ENCODE results near the gene PSAPL1. TPM values are rescaled to one million over a fixed set of nuclear protein-coding genes. Genes with fewer than 3 reads are reported as not detected.

PSAPL1 gene
- not detected for total RNA-seq

DNA sequence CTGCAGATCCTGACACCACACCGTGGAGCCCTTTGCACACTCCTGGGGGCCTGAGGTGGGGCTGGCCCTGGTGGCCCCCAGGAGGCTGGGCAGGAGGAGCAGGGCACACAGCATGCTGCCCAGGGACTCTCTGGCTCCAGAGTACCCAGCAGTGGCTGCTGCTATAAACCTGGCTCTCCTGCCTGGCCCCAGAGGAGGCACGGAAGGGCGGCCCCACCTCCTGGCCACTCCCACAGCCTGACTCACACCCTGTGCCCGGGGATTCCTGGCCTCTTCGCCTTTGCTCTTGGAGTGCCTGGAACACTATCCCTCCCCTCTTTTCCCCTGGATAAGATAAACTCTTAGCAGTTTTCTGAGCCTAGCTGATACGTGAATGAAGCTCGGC is at the start of gene PSAPL1:
PSAPL1 (minus strand) TSS at position 165 of the 385 bp plus-strand sequence; CDS start at position 114, 51 bp downstream.
- no peak for TF ChIP-seq POLR2A (IDR thresholded peaks at IDR 0.05; ENCODE audit: low read depth)
- TF ChIP-seq EP300 (IDR thresholded peaks at IDR 0.05), result no peak
- TF ChIP-seq, protein P1, sequence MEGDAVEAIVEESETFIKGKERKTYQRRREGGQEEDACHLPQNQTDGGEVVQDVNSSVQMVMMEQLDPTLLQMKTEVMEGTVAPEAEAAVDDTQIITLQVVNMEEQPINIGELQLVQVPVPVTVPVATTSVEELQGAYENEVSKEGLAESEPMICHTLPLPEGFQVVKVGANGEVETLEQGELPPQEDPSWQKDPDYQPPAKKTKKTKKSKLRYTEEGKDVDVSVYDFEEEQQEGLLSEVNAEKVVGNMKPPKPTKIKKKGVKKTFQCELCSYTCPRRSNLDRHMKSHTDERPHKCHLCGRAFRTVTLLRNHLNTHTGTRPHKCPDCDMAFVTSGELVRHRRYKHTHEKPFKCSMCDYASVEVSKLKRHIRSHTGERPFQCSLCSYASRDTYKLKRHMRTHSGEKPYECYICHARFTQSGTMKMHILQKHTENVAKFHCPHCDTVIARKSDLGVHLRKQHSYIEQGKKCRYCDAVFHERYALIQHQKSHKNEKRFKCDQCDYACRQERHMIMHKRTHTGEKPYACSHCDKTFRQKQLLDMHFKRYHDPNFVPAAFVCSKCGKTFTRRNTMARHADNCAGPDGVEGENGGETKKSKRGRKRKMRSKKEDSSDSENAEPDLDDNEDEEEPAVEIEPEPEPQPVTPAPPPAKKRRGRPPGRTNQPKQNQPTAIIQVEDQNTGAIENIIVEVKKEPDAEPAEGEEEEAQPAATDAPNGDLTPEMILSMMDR (IDR thresholded peaks at IDR 0.05), result no peak
- TF ChIP-seq POLR2AphosphoS5 (IDR thresholded peaks at IDR 0.05), result no peak
- no peaks in the 10 kb centered on the region for H3K27me3 ChIP-seq
- no peak for DNase-seq (ENCODE audit: extremely low spot score)
- 25% methylated on average over 6 of the region's 7 CpGs for WGBS
- H3K4me1 ChIP-seq, result peaks cover 3 to 25% (median 11%) of the 10 kb centered on the region in 4 donors
- intact Hi-C loops (cut with DNase I), result no loop called here
- H3K4me3 ChIP-seq, result no peak within 1 kb of the TSS
- no peaks in the 10 kb centered on the region for H3K36me3 ChIP-seq
- H3K9me3 ChIP-seq, result no peaks in the 10 kb centered on the region
- no peak within 1 kb of the TSS for H3K27ac ChIP-seq (replicated peaks in 1 of 4)

GRCh38 chr4:7481227-7481626 is 46.5 kb upstream of the PSAPL1 start:
- no peaks in the 10 kb centered on the region for H3K36me3 ChIP-seq
- H3K9me3 ChIP-seq, result no peaks in the 10 kb centered on the region
- H3K27ac ChIP-seq (replicated peaks in 1 of 4), result no peak overlapping the region
- no peak for DNase-seq (ENCODE audit: extremely low spot score)
- WGBS, result 77% methylated on average over 13 of the region's 14 CpGs
- H3K4me3 ChIP-seq, result no peak overlapping the region
- TF ChIP-seq, protein P1 (IDR thresholded peaks at IDR 0.05), result no peak
- no peak for TF ChIP-seq POLR2A (IDR thresholded peaks at IDR 0.05; ENCODE audit: low read depth)
- intact Hi-C loops (cut with DNase I), result no loop called here
- no peaks in the 10 kb centered on the region for H3K4me1 ChIP-seq
- no peaks in the 10 kb centered on the region for H3K27me3 ChIP-seq

DNA sequence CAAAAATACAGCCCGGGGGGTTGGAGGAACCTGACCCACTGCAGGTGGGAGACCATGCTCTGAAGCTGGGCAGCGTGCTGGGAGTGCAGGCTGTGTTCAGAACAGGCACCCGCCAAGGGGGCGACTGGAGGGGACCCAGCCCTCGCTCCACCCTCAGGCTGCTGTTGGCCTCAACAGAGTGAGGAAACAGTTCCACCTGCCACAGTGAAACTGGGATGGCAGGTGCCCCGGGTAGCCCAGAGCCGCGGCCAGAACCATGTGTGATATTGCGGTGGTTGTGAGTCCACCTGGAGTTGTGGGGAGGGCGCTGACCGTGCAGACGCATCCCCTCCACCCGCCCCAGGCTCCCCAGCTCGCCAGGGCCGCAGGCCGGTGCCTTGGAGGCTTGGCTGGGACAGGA is 45.7 kb upstream of the PSAPL1 start:
- Histone ChIP-seq H3K27me3 (no peaks in the 10 kb centered on the region), H3K4me3 (no peak overlapping the region), H3K9me3 (no peaks in the 10 kb centered on the region), H3K4me1 (no peaks in the 10 kb centered on the region), H3K27ac (replicated peaks in 1 of 4) (no peak overlapping the region), H3K36me3 (no peaks in the 10 kb centered on the region)
- intact Hi-C loops (cut with DNase I), result no loop called here
- no peak for DNase-seq (ENCODE audit: extremely low spot score)
- WGBS, result 95% methylated on average over 7 of the region's 16 CpGs
- TF ChIP-seq EP300 (IDR thresholded peaks at IDR 0.05) (no peak), POLR2AphosphoS5 (IDR thresholded peaks at IDR 0.05) (no peak), POLR2A (IDR thresholded peaks at IDR 0.05; ENCODE audit: low read depth) (no peak)
- TF ChIP-seq, protein P1 (IDR thresholded peaks at IDR 0.05), result no peak

DNA sequence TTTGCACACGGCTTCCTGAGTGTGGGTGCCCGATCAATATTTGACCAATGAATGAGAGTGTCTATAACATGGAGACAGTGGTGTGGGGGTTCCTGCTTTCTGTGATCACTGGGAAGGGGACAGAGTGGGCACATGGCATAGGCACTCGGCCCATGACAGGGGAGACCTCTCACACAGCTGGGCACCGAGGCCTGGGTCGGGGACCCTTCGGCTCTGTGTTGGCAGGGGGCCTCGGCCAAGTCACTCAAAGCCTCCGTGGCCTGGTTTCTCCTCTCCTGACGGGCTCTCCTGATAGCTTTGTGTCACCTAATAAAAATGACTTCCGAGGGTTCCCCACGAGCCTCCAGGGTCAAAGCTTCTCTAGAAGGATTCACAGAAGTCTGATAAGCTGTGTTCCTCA is 43.9 kb upstream of the PSAPL1 start:
- TF ChIP-seq POLR2AphosphoS5 (IDR thresholded peaks at IDR 0.05) (no peak), EP300 (IDR thresholded peaks at IDR 0.05) (no peak), POLR2A (IDR thresholded peaks at IDR 0.05; ENCODE audit: low read depth) (no peak)
- TF ChIP-seq, protein P1 (IDR thresholded peaks at IDR 0.05), result no peak
- 83% methylated on average over 11 of the region's 11 CpGs for WGBS
- Histone ChIP-seq H3K9me3 (no peaks in the 10 kb centered on the region), H3K27me3 (no peaks in the 10 kb centered on the region), H3K4me3 (no peak overlapping the region), H3K36me3 (no peaks in the 10 kb centered on the region), H3K27ac (replicated peaks in 1 of 4) (no peak overlapping the region), H3K4me1 (no peaks in the 10 kb centered on the region)
- DNase-seq (ENCODE audit: extremely low spot score), result no peak
- intact Hi-C loops (cut with DNase I), result no loop called here

DNA sequence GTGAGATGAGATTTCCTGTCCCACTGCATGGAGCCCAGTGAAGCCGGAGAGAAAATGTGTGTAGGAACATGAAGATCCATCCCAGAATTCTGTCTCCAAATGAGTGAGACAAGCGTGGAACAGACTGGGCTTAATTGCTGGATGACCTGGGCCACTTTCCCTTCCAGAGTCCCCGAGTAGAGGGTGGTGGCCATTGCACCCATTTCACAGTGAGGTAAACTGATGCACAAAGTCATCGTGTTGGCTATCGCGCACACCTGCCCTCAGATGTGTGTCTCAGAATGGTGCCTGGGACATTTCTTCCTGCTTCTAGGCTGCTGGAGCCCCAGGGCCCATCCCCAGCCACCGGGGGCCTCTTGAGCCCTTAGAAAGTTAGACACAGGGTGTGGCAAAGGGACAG is 43.0 kb upstream of the PSAPL1 start:
- Histone ChIP-seq H3K4me1 (no peaks in the 10 kb centered on the region), H3K27ac (replicated peaks in 1 of 4) (no peak overlapping the region), H3K9me3 (no peaks in the 10 kb centered on the region), H3K36me3 (no peaks in the 10 kb centered on the region), H3K27me3 (no peaks in the 10 kb centered on the region), H3K4me3 (no peak overlapping the region)
- DNase-seq (ENCODE audit: extremely low spot score), result no peak
- intact Hi-C loops (cut with DNase I), result no loop called here
- TF ChIP-seq, protein P1 (IDR thresholded peaks at IDR 0.05), result no peak
- no peak for TF ChIP-seq EP300 (IDR thresholded peaks at IDR 0.05)
- TF ChIP-seq POLR2A (IDR thresholded peaks at IDR 0.05; ENCODE audit: low read depth), result no peak
- TF ChIP-seq POLR2AphosphoS5 (IDR thresholded peaks at IDR 0.05), result no peak
- 94% methylated on average over 4 of the region's 7 CpGs for WGBS
